ENCODE data around the gene LRP8.

DNA sequence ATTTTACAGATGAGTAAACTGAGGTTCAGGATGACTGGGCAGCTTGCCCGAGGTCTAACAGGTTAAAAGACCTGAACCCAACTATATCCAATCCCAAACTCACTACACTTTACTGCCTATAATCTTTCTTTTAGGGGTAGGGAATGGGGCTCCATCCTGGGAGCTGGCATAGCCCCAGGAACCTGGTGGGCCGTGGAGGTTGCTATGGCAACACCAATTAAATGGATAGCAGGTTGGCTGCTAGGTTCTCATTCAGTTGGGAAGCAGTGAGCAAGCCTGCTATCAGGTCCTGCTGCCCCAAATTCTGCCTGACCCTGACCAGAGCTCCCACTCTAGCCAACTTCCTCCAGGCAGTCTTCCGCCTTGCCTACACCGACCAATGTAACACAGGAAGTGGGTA lies 40.9 kb downstream of the LRP8 start:
- no peak for TF ChIP-seq CTCF (IDR thresholded peaks at IDR 0.05; ENCODE audit: low read depth, low read length)
- no peak for TF ChIP-seq EZH2phosphoT487 (IDR thresholded peaks at IDR 0.05; ENCODE audit: low read depth)
